ENCODE measurements around the gene PSAP. TPM values are rescaled to one million over a fixed set of nuclear protein-coding genes. Genes with fewer than 3 reads are reported as not detected.

The PSAP gene
- total and polyA plus RNA-seq, 2 experiments from 2014 or later: 151 to 391 TPM

DNA sequence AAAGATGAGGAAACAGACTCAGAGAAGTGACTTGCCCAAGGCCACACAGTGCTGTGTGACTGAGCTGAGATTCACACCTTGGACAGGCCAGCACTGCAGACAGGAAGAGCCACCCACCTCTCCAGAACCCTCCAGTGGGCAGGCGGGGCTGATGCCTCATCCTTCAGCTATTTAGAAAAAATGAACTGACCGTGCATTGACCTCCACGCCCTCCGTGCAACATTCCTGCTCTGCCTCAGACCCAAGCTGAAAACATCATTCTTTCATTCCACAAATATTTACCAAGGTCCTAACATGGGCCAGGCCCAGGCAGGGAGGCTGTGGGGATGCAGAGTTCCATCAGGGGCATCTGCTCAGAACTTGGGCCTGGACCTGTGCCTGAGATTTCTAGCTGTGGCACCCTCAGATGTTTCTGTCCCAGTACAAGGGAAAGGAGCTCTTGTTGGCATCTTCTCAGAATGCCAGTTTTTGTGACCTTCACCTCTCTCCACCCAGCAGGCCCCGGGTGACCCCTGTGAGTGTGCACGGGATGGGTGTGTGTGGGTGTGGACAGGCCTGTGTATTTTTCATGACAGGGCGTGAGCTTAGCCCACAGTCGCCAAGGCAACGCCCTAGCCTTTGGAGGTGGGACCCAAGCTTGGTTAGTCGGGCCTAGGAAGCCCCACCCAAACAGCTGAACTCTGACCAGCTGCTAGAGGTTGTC lies 84.2 kb downstream of the PSAP start (continued):
- TF ChIP-seq NANOG (IDR thresholded peaks at IDR 0.05; ENCODE audit: borderline replicate concordance) (no peak), ZNF331 (CRISPR knock-in tag; IDR thresholded peaks at IDR 0.05; ENCODE audit: low read depth) (no peak), CREB1 (CRISPR knock-in tag; IDR thresholded peaks at IDR 0.05; ENCODE audit: low read depth) (no peak), STAT1 (IDR thresholded peaks at IDR 0.05; ENCODE audit: unreplicated experiment) (no peak), EZH2 (IDR thresholded peaks at IDR 0.05; ENCODE audit: low read depth, unreplicated experiment) (no peak), POLR2AphosphoS5 (IDR thresholded peaks at IDR 0.05; ENCODE audit: low read depth) (no peak), ZNF114 (CRISPR knock-in tag; IDR thresholded peaks at IDR 0.05) (no peak), EZH2phosphoT487 (IDR thresholded peaks at IDR 0.05; ENCODE audit: unreplicated experiment) (no peak)
- TF ChIP-seq, protein P1, sequence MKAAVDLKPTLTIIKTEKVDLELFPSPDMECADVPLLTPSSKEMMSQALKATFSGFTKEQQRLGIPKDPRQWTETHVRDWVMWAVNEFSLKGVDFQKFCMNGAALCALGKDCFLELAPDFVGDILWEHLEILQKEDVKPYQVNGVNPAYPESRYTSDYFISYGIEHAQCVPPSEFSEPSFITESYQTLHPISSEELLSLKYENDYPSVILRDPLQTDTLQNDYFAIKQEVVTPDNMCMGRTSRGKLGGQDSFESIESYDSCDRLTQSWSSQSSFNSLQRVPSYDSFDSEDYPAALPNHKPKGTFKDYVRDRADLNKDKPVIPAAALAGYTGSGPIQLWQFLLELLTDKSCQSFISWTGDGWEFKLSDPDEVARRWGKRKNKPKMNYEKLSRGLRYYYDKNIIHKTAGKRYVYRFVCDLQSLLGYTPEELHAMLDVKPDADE (IDR thresholded peaks at IDR 0.05): no peak

Small RNA genes within 50 kb of the gene (microRNA-seq; reads per million reads assigned to microRNA genes)
- not detected for gene MIR7152

Small RNA genes within 50 kb of the gene (small RNA-seq; reads per million reads assigned to genes)
- gene MIR7152 (ENCODE audit: low replicate concordance) (not detected), gene RNU7-38P (ENCODE audit: low replicate concordance) (not detected)

Other genes with a start within 250 kb of the PSAP start
- 0.17 and 0.19 TPM in 2 replicates for gene C10orf105, start 131.5 kb downstream of the PSAP start, total RNA-seq (2014; rRNA removed; shearing (Covaris generic))
- 0.15 and 0.19 TPM in 2 replicates for gene C10orf105, start 131.5 kb downstream of the PSAP start, polyA plus RNA-seq (2016; fragmentation: Nextera tagmentation; extraction: Ambion mirVana)
- gene VSIR, start 77.7 kb downstream of the PSAP start, total RNA-seq (2014; rRNA removed; shearing (Covaris generic)): 0.04 and 0.10 TPM in 2 replicates
- gene VSIR, start 77.7 kb downstream of the PSAP start, polyA plus RNA-seq (2016; fragmentation: Nextera tagmentation; extraction: Ambion mirVana): 0.74 TPM in 1 of 2 replicates, not detected in the other
- 6.8 and 8.3 TPM in 2 replicates for gene CHST3, start 113.1 kb upstream of the PSAP start, total RNA-seq (2014; rRNA removed; shearing (Covaris generic))
- 0.94 and 1.1 TPM in 2 replicates for gene CHST3, start 113.1 kb upstream of the PSAP start, polyA plus RNA-seq (2016; fragmentation: Nextera tagmentation; extraction: Ambion mirVana)
- 2.6 and 3.6 TPM in 2 replicates for gene SPOCK2, start 237.3 kb upstream of the PSAP start, total RNA-seq (2014; rRNA removed; shearing (Covaris generic))
- 1.2 and 1.3 TPM in 2 replicates for gene SPOCK2, start 237.3 kb upstream of the PSAP start, polyA plus RNA-seq (2016; fragmentation: Nextera tagmentation; extraction: Ambion mirVana)